CD4-positive, alpha-beta memory T cell (primary cell): ENCODE results near the gene CDK3. TPM values are rescaled to one million over a fixed set of nuclear protein-coding genes. Genes with fewer than 3 reads are reported as not detected.
"Not testable (repeated sequence)": the region's sequence is repeated elsewhere in the genome, so short reads cannot be mapped to it uniquely, and the experiment has no call there.

Experiments used
- CTCF ChIA-PET: fragments of 350-600 bp; sonication (Branson Sonifier 250); formaldehyde crosslinking; loops from one replicate; lab custom pipeline; 2021; ENCODE audit warnings: inconsistent platforms; ENCODE audit not compliant: partially characterized antibody; lab: Charles Lee
- POLR2A ChIA-PET: fragments of 350-600 bp; sonication (Branson Sonifier 250); formaldehyde crosslinking; loops from one replicate; lab custom pipeline; 2021; ENCODE audit not compliant: partially characterized antibody; lab: Charles Lee
- DNase-seq, 5 donors: peaks; one replicate each; pipeline versions ENCODE4 v3.0.0 to v3.0.0-alpha.2; 2020 to 2022; ENCODE audit warnings: mixed read lengths in 1 of 5
- H3K27ac ChIP-seq: one replicate; pipeline ENCODE4 v1.7.0; 2013; ENCODE audit warnings: low read depth, low read length
- H3K27me3 ChIP-seq: 2 replicates; pipeline ENCODE4 v1.7.0; 2013; ENCODE audit warnings: mild to moderate bottlenecking, low read length, moderate library complexity; ENCODE audit not compliant: insufficient read depth
- H3K36me3 ChIP-seq: 2 replicates; pipeline ENCODE4 v1.7.0; 2013; ENCODE audit warnings: mild to moderate bottlenecking, low read length, moderate library complexity; ENCODE audit not compliant: insufficient read depth
- H3K4me1 ChIP-seq: 2 replicates; pipeline ENCODE4 v1.7.0; 2013; ENCODE audit warnings: mild to moderate bottlenecking, low read length, moderate library complexity; ENCODE audit not compliant: insufficient read depth
- H3K4me3 ChIP-seq, 2 donors: one replicate each; pipeline ENCODE4 v1.7.0; 2013; ENCODE audit warnings: low read length in 2 of 2, mild to moderate bottlenecking in 1 of 2
- H3K9me3 ChIP-seq, 2 donors: one replicate each; pipeline ENCODE4 v1.7.0; 2013; ENCODE audit warnings: low read length in 2 of 2, control low read depth in 1 of 2; ENCODE audit not compliant: control insufficient read depth in 1 of 2
- H3K27ac Mint-ChIP-seq, 7 donors: one replicate each; pipeline ENCODE4 v1.8.0; 2020 to 2021; ENCODE audit warnings: mixed read lengths in 7 of 7, mild to moderate bottlenecking in 6 of 7, inconsistent platforms in 3 of 7, moderate library complexity in 3 of 7
- H3K27me3 Mint-ChIP-seq, 2 donors: one replicate each; pipeline ENCODE4 v1.8.0; 2020 to 2021; ENCODE audit warnings: mixed read lengths in 2 of 2
- H3K36me3 Mint-ChIP-seq, 2 donors: one replicate each; pipeline ENCODE4 v1.8.0; 2020 to 2021; ENCODE audit warnings: mixed read lengths in 2 of 2, inconsistent platforms in 1 of 2, mild to moderate bottlenecking in 1 of 2
- H3K4me1 Mint-ChIP-seq, 4 donors: one replicate each; pipeline ENCODE4 v1.8.0; 2020 to 2021; ENCODE audit warnings: mixed read lengths in 4 of 4, mild to moderate bottlenecking in 1 of 4
- H3K4me3 Mint-ChIP-seq, 8 donors: one replicate each; pipeline ENCODE4 v1.8.0; 2020 to 2021; ENCODE audit warnings: mixed read lengths in 8 of 8, mild to moderate bottlenecking in 7 of 8, moderate library complexity in 6 of 8, inconsistent platforms in 3 of 8
- H3K9me3 Mint-ChIP-seq, 8 donors: one replicate each; pipeline ENCODE4 v1.8.0; 2020 to 2021; ENCODE audit warnings: mixed read lengths in 8 of 8, mild to moderate bottlenecking in 5 of 8, inconsistent platforms in 3 of 8, moderate library complexity in 1 of 8
- intact Hi-C: fragments of 100-400 bp; cut with micrococcal nuclease; formaldehyde crosslinking; loops from one replicate; pipeline ENCODE4 v1.15.1; 2023
- polyA plus RNA-seq, 2 donors: library from polyadenylated mRNA; unstranded; fragments of 300-500 nt; fragmentation: Illumina TruSeq; gene quantifications; one replicate each; pipeline ENCODE4 v1.2.3, GENCODE V29; 2021
- total RNA-seq, 2 experiments: library from RNA; stranded (reverse); gene quantifications; one replicate each; pipeline ENCODE4 v1.2.3, GENCODE V29; 2021

Gene CDK3
- 1 to 10 TPM; 9.6 to 9.7 TPM for total RNA-seq
- polyA plus RNA-seq, result 1 to 10 TPM; 1.0 to 1.1 TPM

- no peaks in the 10 kb centered on the region for H3K27me3 Mint-ChIP-seq
Measured at GRCh38 chr17:76000755-76001521, at the start of gene CDK3. Gene CDK3 (plus strand): TSS chr17:76000855. CDS start chr17:76001426, 571 bp downstream.

GRCh38 chr17:75950855-75951554 is 49.6 kb upstream of the CDK3 start:
- H3K36me3 Mint-ChIP-seq, result peaks cover 37 to 64% of the 10 kb centered on the region in 2 donors
- CTCF ChIA-PET, result interaction anchor here (1.0 to 1.4 kb wide), 2 partner anchors 10 to 64 kb away, joined by 3 read pairs; partner anchors contain the start of gene FBF1
- H3K4me3 Mint-ChIP-seq, result peak overlapping the region in 1 of 8 donors; percentile 52

More at GRCh38 chr17:76000755-76001521, at the start of gene CDK3:
- ChIA-PET CTCF (interaction anchor here (1.0 to 8.2 kb wide), 8 partner anchors 10 to 179 kb away, joined by 3 to 120 read pairs (median 4); partner anchors contain the start of gene MRPL38), POLR2A (interaction anchor here (1.3 kb wide), 1 partner anchor 105 kb away, joined by 5 read pairs; the partner anchor contains the start of gene TRIM65)
- H3K27me3 ChIP-seq, result no peaks in the 10 kb centered on the region
- no peaks in the 10 kb centered on the region for H3K9me3 ChIP-seq
- intact Hi-C loops, result no loop called here
- DNase-seq, result no peak
- H3K4me3 Mint-ChIP-seq, result no peak within 1 kb of the TSS
- H3K27ac ChIP-seq, result no peak within 1 kb of the TSS
- H3K27ac Mint-ChIP-seq, result no peak within 1 kb of the TSS
- H3K36me3 Mint-ChIP-seq, result peaks cover 0 to 4% of the 10 kb centered on the region in 2 donors
- peaks cover 10 to 23% (median 17%) of the 10 kb centered on the region in 4 donors for H3K4me1 Mint-ChIP-seq
- H3K4me3 ChIP-seq, result no peak within 1 kb of the TSS
- no peaks in the 10 kb centered on the region for H3K36me3 ChIP-seq
- H3K9me3 Mint-ChIP-seq, result no peaks in the 10 kb centered on the region
- peaks cover 14% of the 10 kb centered on the region for H3K4me1 ChIP-seq

GRCh38 chr17:75959051-75959838 is 41.4 kb upstream of the CDK3 start:
- Histone ChIP-seq H3K36me3 (peaks cover 15% of the 10 kb centered on the region), H3K27ac (no peak overlapping the region), H3K9me3 (no peaks in the 10 kb centered on the region), H3K4me3 (no peak overlapping the region), H3K4me1 (no peaks in the 10 kb centered on the region), H3K27me3 (no peaks in the 10 kb centered on the region)
- peaks cover 1 to 8% (median 6%) of the 10 kb centered on the region in 4 donors for H3K4me1 Mint-ChIP-seq
- ChIA-PET CTCF (interaction anchor here (0.6 to 1.8 kb wide), 2 partner anchors 30 to 55 kb away, joined by 3 read pairs; no protein-coding TSS in a partner anchor), POLR2A (no interaction called here)
- H3K4me3 Mint-ChIP-seq, result no peak overlapping the region
- intact Hi-C loops, result no loop called here
- H3K9me3 Mint-ChIP-seq, result no peaks in the 10 kb centered on the region
- H3K36me3 Mint-ChIP-seq, result peaks cover 17 to 39% of the 10 kb centered on the region in 2 donors
- DNase-seq, result no peak
- H3K27me3 Mint-ChIP-seq, result no peaks in the 10 kb centered on the region
- peak overlapping the region in 1 of 7 donors; percentile 3 for H3K27ac Mint-ChIP-seq

More at GRCh38 chr17:75950855-75951554, 49.6 kb upstream of the CDK3 start:
- Histone ChIP-seq H3K27ac (no peak overlapping the region), H3K4me1 (no peaks in the 10 kb centered on the region), H3K36me3 (peaks cover 42% of the 10 kb centered on the region), H3K4me3 (no peak overlapping the region), H3K27me3 (no peaks in the 10 kb centered on the region), H3K9me3 (no peaks in the 10 kb centered on the region)
- no peak for DNase-seq
- Mint-ChIP-seq H3K27me3 (no peaks in the 10 kb centered on the region), H3K27ac (peak overlapping the region in 2 of 7 donors; percentile 69 to 79), H3K9me3 (no peaks in the 10 kb centered on the region), H3K4me1 (peaks cover 1 to 5% (median 4%) of the 10 kb centered on the region in 4 donors)
- POLR2A ChIA-PET, result no interaction called here
- intact Hi-C loops, result no loop called here

- ChIA-PET POLR2A (no interaction called here), CTCF (interaction anchor here (1.8 kb wide), 1 partner anchor 55 kb away, joined by 3 read pairs; no protein-coding TSS in a partner anchor)
- no peak overlapping the region for H3K4me3 ChIP-seq
- no peaks in the 10 kb centered on the region for H3K27me3 ChIP-seq
- no peaks in the 10 kb centered on the region for H3K9me3 ChIP-seq
- H3K36me3 ChIP-seq, result peaks cover 15% of the 10 kb centered on the region
- no peaks in the 10 kb centered on the region for H3K27me3 Mint-ChIP-seq
- DNase-seq, result no peak
- H3K27ac Mint-ChIP-seq, result no peak overlapping the region
- no peaks in the 10 kb centered on the region for H3K4me1 ChIP-seq
- peaks cover 17 to 35% of the 10 kb centered on the region in 2 donors for H3K36me3 Mint-ChIP-seq
- H3K27ac ChIP-seq, result no peak overlapping the region
- intact Hi-C loops, result no loop called here
- no peak overlapping the region for H3K4me3 Mint-ChIP-seq
- peaks cover 3 to 8% (median 6%) of the 10 kb centered on the region in 4 donors for H3K4me1 Mint-ChIP-seq
- H3K9me3 Mint-ChIP-seq, result no peaks in the 10 kb centered on the region
Measured at GRCh38 chr17:75959839-75960511, 40.7 kb upstream of the CDK3 start.

- intact Hi-C loops, result no loop called here
- POLR2A ChIA-PET, result interaction anchor here (0.9 kb wide), 1 partner anchor 11 kb away, joined by 4 read pairs; no protein-coding TSS in a partner anchor
- Histone ChIP-seq H3K27me3 (no peaks in the 10 kb centered on the region), H3K36me3 (no peaks in the 10 kb centered on the region), H3K4me1 (no peaks in the 10 kb centered on the region), H3K27ac (no peak overlapping the region), H3K4me3 (no peak overlapping the region), H3K9me3 (no peaks in the 10 kb centered on the region)
- no peak for DNase-seq
- CTCF ChIA-PET, result interaction anchor here (0.7 to 1.3 kb wide), 4 partner anchors 15 to 321 kb away, joined by 3 to 4 read pairs (median 3); no protein-coding TSS in a partner anchor
- Mint-ChIP-seq H3K27ac (no peak overlapping the region), H3K27me3 (no peaks in the 10 kb centered on the region), H3K9me3 (no peaks in the 10 kb centered on the region), H3K4me3 (no peak overlapping the region), H3K4me1 (peaks cover 6 to 16% (median 10%) of the 10 kb centered on the region in 4 donors), H3K36me3 (peaks cover 4 to 10% of the 10 kb centered on the region in 2 donors)
Measured at GRCh38 chr17:75965468-75965867, 35.2 kb upstream of the CDK3 start.

GRCh38 chr17:75969044-75969443 is 31.6 kb upstream of the CDK3 start:
- H3K9me3 ChIP-seq, H3K27me3 Mint-ChIP-seq, H3K4me1 ChIP-seq, H3K27ac ChIP-seq, H3K4me3 ChIP-seq, DNase-seq, POLR2A ChIA-PET, H3K9me3 Mint-ChIP-seq, H3K27me3 ChIP-seq, H3K36me3 ChIP-seq, H3K27ac Mint-ChIP-seq, intact Hi-C loops, H3K4me3 Mint-ChIP-seq: not testable (repeated sequence)
- Mint-ChIP-seq H3K4me1 (peaks cover 8 to 27% (median 13%) of the 10 kb centered on the region in 4 donors), H3K36me3 (peaks cover 12 to 16% of the 10 kb centered on the region in 2 donors)
- CTCF ChIA-PET, result interaction anchor here (0.8 to 1.2 kb wide), 2 partner anchors 10 to 64 kb away, joined by 3 read pairs; partner anchors contain the start of genes ACOX1, MRPL38 and TEN1
